MM.1S (cell line): ENCODE measurements around the gene ALDOB.

ENCODE experiments used
- DNase-seq: peaks from one replicate; pipeline ENCODE4 v3.0.0-alpha.2; 2015
- H2AFZ ChIP-seq: fragments of 300-600 bp; sonication (generic); 2 replicates; pipeline ENCODE4 v1.6.0; 2016; ENCODE audit warnings: antibody characterized with exemption, low read length
- H3F3A ChIP-seq: fragments of 300-600 bp; sonication (generic); 2 replicates; pipeline ENCODE4 v1.6.1; 2016; ENCODE audit warnings: mild to moderate bottlenecking, antibody characterized with exemption, low read length, moderate library complexity, mixed read lengths; ENCODE audit not compliant: insufficient read depth
- H3K27ac ChIP-seq: fragments of 300-600 bp; sonication (generic); 2 replicates; pipeline ENCODE4 v1.5.1; 2016; ENCODE audit warnings: mild to moderate bottlenecking, low read length
- H3K27me3 ChIP-seq: fragments of 300-600 bp; sonication (generic); replicated peaks from 2 replicates; pipeline ENCODE4 v1.6.0; 2016; ENCODE audit warnings: low read length; ENCODE audit not compliant: insufficient read depth
- H3K36me3 ChIP-seq: fragments of 300-600 bp; sonication (generic); replicated peaks from 2 replicates; pipeline ENCODE4 v1.6.1; 2016; ENCODE audit warnings: mild to moderate bottlenecking, low read length, mixed read lengths; ENCODE audit not compliant: insufficient read depth
- H3K4me1 ChIP-seq: fragments of 300-600 bp; sonication (generic); 2 replicates; pipeline ENCODE4 v1.6.1; 2016; ENCODE audit warnings: low read length, mixed read lengths
- H3K4me2 ChIP-seq: fragments of 300-600 bp; sonication (generic); 2 replicates; pipeline ENCODE4 v1.6.0; 2016; ENCODE audit warnings: low read depth, low read length
- H3K4me3 ChIP-seq: fragments of 300-600 bp; sonication (generic); 2 replicates; pipeline ENCODE4 v1.5.1; 2016; ENCODE audit warnings: low read length, mixed read lengths
- H3K79me2 ChIP-seq: fragments of 300-600 bp; sonication (generic); 2 replicates; pipeline ENCODE4 v1.6.1; 2016; ENCODE audit warnings: mixed run types, low read length, mixed read lengths
- H3K9ac ChIP-seq: fragments of 300-600 bp; sonication (generic); 2 replicates; pipeline ENCODE4 v1.6.1; 2016; ENCODE audit warnings: low read length, mixed read lengths
- H3K9me2 ChIP-seq: fragments of 300-600 bp; sonication (generic); replicated peaks from 2 replicates; pipeline ENCODE4 v1.6.1; 2016; ENCODE audit warnings: mild to moderate bottlenecking, low read length, mixed read lengths; ENCODE audit not compliant: insufficient read depth
- H3K9me3 ChIP-seq: fragments of 300-600 bp; sonication (generic); replicated peaks from 2 replicates; pipeline ENCODE4 v1.6.1; 2016; ENCODE audit warnings: mild to moderate bottlenecking, low read length, mixed read lengths; ENCODE audit not compliant: insufficient read depth
- H4K20me1 ChIP-seq: fragments of 300-600 bp; sonication (generic); 2 replicates; pipeline ENCODE4 v1.6.1; 2016; ENCODE audit warnings: mild to moderate bottlenecking, low read length, moderate library complexity, mixed read lengths; ENCODE audit not compliant: insufficient read depth
- CTCF ChIP-seq: fragments of 300-600 bp; sonication (generic); IDR thresholded peaks from 2 replicates; pipeline ENCODE4 v1.5.1; 2016; ENCODE audit warnings: antibody characterized with exemption, low read length, mixed read lengths
- EZH2 ChIP-seq: fragments of 300-600 bp; sonication (generic); optimal IDR thresholded peaks from 2 replicates; pipeline ENCODE3; 2017; ENCODE audit warnings: low read depth, mild to moderate bottlenecking, antibody characterized with exemption, low read length, mixed read lengths
- EZH2phosphoT487 ChIP-seq: fragments of 300-600 bp; sonication (generic); IDR thresholded peaks from 2 replicates; pipeline ENCODE4 v1.6.1; 2018; ENCODE audit warnings: antibody characterized with exemption, low read length

ALDOB gene

GRCh38 chr9:101469026-101469425 lies 33.5 kb upstream of the ALDOB start:
- no peaks in the 10 kb centered on the region for H3K36me3 ChIP-seq
- no peak for DNase-seq
- H3K4me3 ChIP-seq = no peak overlapping the region
- H4K20me1 ChIP-seq = no peaks in the 10 kb centered on the region
- H3F3A ChIP-seq = no peaks in the 10 kb centered on the region
- H3K4me1 ChIP-seq = no peaks in the 10 kb centered on the region
- TF ChIP-seq EZH2phosphoT487 (no peak), EZH2 (no peak), CTCF (no peak)
- H3K27me3 ChIP-seq = no peaks in the 10 kb centered on the region
- no peak overlapping the region for H3K9ac ChIP-seq
- no peaks in the 10 kb centered on the region for H3K9me3 ChIP-seq
- no peaks in the 10 kb centered on the region for H3K9me2 ChIP-seq
- H3K79me2 ChIP-seq = no peaks in the 10 kb centered on the region
- H3K4me2 ChIP-seq = no peak overlapping the region
- H2AFZ ChIP-seq = no peak overlapping the region
- no peak overlapping the region for H3K27ac ChIP-seq

- H3K79me2 ChIP-seq = no peaks in the 10 kb centered on the region
- no peak overlapping the region for H3K4me2 ChIP-seq
- no peaks in the 10 kb centered on the region for H3K27me3 ChIP-seq
- DNase-seq = no peak
- no peak overlapping the region for H3K4me3 ChIP-seq
- TF ChIP-seq CTCF (no peak), EZH2phosphoT487 (no peak), EZH2 (no peak)
- H3K27ac ChIP-seq = no peak overlapping the region
- no peak overlapping the region for H2AFZ ChIP-seq
- no peaks in the 10 kb centered on the region for H3K4me1 ChIP-seq
- H3F3A ChIP-seq = no peaks in the 10 kb centered on the region
- no peak overlapping the region for H3K9ac ChIP-seq
- no peaks in the 10 kb centered on the region for H3K9me2 ChIP-seq
- H4K20me1 ChIP-seq = no peaks in the 10 kb centered on the region
- H3K9me3 ChIP-seq = no peaks in the 10 kb centered on the region
- H3K36me3 ChIP-seq = no peaks in the 10 kb centered on the region
Observed at GRCh38 chr9:101468116-101468515, 32.5 kb upstream of the ALDOB start.

GRCh38 chr9:101467690-101468089 lies 32.1 kb upstream of the ALDOB start:
- Histone ChIP-seq H3K9me3 (no peaks in the 10 kb centered on the region), H3K9ac (no peak overlapping the region), H3K4me2 (no peak overlapping the region), H3K9me2 (no peaks in the 10 kb centered on the region), H3K27ac (no peak overlapping the region), H3K4me1 (no peaks in the 10 kb centered on the region), H3K4me3 (no peak overlapping the region), H3K79me2 (no peaks in the 10 kb centered on the region), H4K20me1 (no peaks in the 10 kb centered on the region), H3F3A (no peaks in the 10 kb centered on the region), H3K27me3 (no peaks in the 10 kb centered on the region), H3K36me3 (no peaks in the 10 kb centered on the region), H2AFZ (no peak overlapping the region)
- TF ChIP-seq CTCF (no peak), EZH2phosphoT487 (no peak), EZH2 (no peak)
- DNase-seq = no peak

- no peak overlapping the region for H3K4me3 ChIP-seq
- TF ChIP-seq EZH2 (no peak), CTCF (no peak), EZH2phosphoT487 (no peak)
- no peak overlapping the region for H3K4me2 ChIP-seq
- no peak for DNase-seq
- H3K9me2 ChIP-seq = no peaks in the 10 kb centered on the region
- no peak overlapping the region for H3K9ac ChIP-seq
- no peak overlapping the region for H3K27ac ChIP-seq
- no peaks in the 10 kb centered on the region for H3K36me3 ChIP-seq
- H2AFZ ChIP-seq = no peak overlapping the region
- no peaks in the 10 kb centered on the region for H4K20me1 ChIP-seq
- no peaks in the 10 kb centered on the region for H3K79me2 ChIP-seq
- no peaks in the 10 kb centered on the region for H3K9me3 ChIP-seq
- H3K27me3 ChIP-seq = no peaks in the 10 kb centered on the region
- H3F3A ChIP-seq = no peaks in the 10 kb centered on the region
- no peaks in the 10 kb centered on the region for H3K4me1 ChIP-seq
Observed at GRCh38 chr9:101466863-101467262, 31.3 kb upstream of the ALDOB start.
